DMS53 treated with DMSO at 0.1 percent for 48 hours (cell line): ENCODE results near the gene RNF40.
"Not testable (repeated sequence)": the region's sequence is repeated elsewhere in the genome, so short reads cannot be mapped to it uniquely, and the experiment has no call there.

Source experiments
- DNase-seq: peaks from one replicate; lab custom pipeline; 2025; ENCODE audit not compliant: unreplicated experiment; lab: John Stamatoyannopoulos, UW

The RNF40 gene

GRCh38 chr16:30780549-30780948, 18.4 kb downstream of the RNF40 start:
- DNase-seq = no peak

- DNase-seq = no peak
Observed at GRCh38 chr16:30782486-30783279, 20.6 kb downstream of the RNF40 start.

- no peak for DNase-seq
Observed at GRCh38 chr16:30783280-30784109, 21.4 kb downstream of the RNF40 start.

- no peak for DNase-seq
Observed at GRCh38 chr16:30784215-30784614, 22.1 kb downstream of the RNF40 start.

- no peak for DNase-seq
Observed at GRCh38 chr16:30785126-30786106, 23.3 kb downstream of the RNF40 start.

GRCh38 chr16:30786115-30786935, 24.2 kb downstream of the RNF40 start:
- no peak for DNase-seq

GRCh38 chr16:30786936-30787612, 25.0 kb downstream of the RNF40 start, which contains the start of gene ZNF629:
ZNF629 (minus strand) TSS chr16:30787205; CDS start chr16:30784482, 2,723 bp downstream.
- DNase-seq = no peak

- DNase-seq = no peak
Observed at GRCh38 chr16:30787613-30788378, 25.7 kb downstream of the RNF40 start.

- DNase-seq = no peak
Observed at GRCh38 chr16:30793508-30794069, 31.5 kb downstream of the RNF40 start.

- no peak for DNase-seq
Observed at GRCh38 chr16:30794634-30795033, 32.5 kb downstream of the RNF40 start.

GRCh38 chr16:30797670-30798309, 35.7 kb downstream of the RNF40 start:
- no peak for DNase-seq

- DNase-seq = no peak
Observed at GRCh38 chr16:30802936-30803335, 40.8 kb downstream of the RNF40 start.

- DNase-seq = no peak
Observed at GRCh38 chr16:30805056-30805369, 42.9 kb downstream of the RNF40 start.

GRCh38 chr16:30805370-30806169, 43.4 kb downstream of the RNF40 start:
- DNase-seq = peak; percentile 59

- DNase-seq = no peak
Observed at GRCh38 chr16:30808146-30808545, 46.0 kb downstream of the RNF40 start.

GRCh38 chr16:30808890-30809426, 46.8 kb downstream of the RNF40 start:
- DNase-seq = not testable (repeated sequence)

GRCh38 chr16:30809675-30810074, 47.6 kb downstream of the RNF40 start:
- not testable (repeated sequence) for DNase-seq
